Measurements from ENCODE around the gene HOXA13.
A peak's percentile ranks its signal among the peaks of the same experiment; 100 is the strongest.

The HOXA13 gene

DNA sequence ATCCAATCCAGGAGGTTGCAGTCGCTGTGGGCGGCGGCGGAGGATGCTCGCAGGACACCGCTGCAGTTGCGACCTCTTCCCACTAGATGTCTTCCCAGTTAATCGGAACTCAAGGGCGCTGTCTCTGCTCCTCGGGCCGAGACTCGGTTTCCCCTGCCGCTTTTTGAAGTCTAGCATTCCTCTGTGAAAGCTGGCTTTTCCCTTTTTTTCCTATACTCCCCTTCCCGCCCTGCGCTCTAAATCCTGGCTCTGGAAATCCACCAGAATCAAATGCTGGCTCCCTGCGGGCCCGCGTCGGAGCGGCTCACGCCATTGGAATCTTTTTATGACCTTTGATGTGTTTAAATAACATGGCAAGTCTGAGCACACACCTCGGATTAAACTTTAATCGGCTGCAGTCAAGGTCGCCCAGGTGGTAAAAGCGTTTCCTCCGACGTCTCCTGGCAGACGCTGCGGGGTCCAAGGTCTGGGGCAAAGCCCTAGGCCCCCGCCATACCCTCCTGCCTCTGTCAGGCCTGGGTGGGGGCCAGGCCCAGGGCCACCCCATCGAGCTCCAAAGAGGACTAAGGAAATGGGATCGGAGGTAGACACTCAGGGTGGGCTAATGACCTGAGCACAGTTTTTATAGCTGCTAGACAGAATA is 10.7 kb upstream of the HOXA13 start:
- peak; percentile 25 for DNase-seq (ENCODE audit: low read depth)
- H3K4me3 ChIP-seq (ENCODE audit: low read length): peak overlapping the region; percentile 30
- TF ChIP-seq CTCF (conservative IDR thresholded peaks at IDR 0.05; ENCODE audit: low read length): peak; percentile 79

GRCh38 chr7:27209933-27210440 is 10.1 kb upstream of the HOXA13 start:
- no peak for DNase-seq (ENCODE audit: low read depth)
- no peak for TF ChIP-seq CTCF (conservative IDR thresholded peaks at IDR 0.05; ENCODE audit: low read length)
- no peak overlapping the region for H3K4me3 ChIP-seq (ENCODE audit: low read length)

DNA sequence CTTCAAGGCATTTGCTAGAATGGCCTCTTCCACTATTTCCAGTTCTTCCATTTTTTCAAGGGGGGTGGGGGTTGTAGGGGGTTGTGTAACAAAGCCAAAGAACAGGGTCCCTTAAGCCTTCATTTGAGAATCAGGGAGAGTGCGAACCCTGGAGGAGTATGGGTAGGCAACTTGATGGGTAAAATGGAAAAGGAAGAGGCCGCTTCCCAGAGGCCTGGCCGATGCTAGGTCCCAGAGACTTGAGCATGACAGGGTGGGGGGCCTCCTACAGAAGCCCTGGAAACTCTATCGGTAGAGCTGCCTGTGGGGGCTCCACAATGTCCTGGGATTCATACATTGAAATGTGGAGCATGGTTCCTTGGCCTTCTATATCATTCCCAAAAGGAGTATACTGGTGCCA is 9.1 kb upstream of the HOXA13 start:
- H3K4me3 ChIP-seq (ENCODE audit: low read length): no peak overlapping the region
- TF ChIP-seq CTCF (conservative IDR thresholded peaks at IDR 0.05; ENCODE audit: low read length): no peak
- no peak for DNase-seq (ENCODE audit: low read depth)

DNA sequence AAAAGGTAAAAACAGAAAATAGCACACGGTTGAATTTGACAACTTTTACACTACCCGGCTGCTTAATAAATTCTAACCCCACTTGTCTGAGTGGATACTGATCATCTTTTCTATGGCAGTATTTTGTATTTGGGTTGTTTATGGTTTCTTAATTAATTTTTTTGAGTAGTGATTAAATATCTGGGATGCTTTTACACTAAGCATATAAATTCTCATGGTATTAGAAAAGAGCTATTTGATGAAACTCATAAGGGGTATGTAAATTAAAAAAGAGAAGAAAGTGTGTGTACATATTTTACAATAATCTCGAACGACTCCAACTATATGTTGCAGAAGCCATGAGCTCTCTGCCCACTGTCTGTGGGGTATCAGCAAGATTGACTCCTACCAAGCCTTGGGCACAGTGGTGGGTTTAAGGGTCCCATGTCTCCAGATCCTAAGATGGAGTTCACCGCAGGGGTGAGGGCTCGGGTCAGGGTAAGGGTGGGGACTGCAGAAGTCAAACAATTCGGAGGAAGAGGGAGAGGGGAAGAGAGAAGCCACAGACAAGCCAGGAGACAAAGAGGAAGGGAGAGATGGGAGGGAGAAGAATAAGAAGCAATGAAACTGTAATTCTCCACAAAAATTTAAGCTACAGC is 7.6 kb upstream of the HOXA13 start:
- DNase-seq (ENCODE audit: low read depth): no peak
- no peak overlapping the region for H3K4me3 ChIP-seq (ENCODE audit: low read length)
- TF ChIP-seq CTCF (conservative IDR thresholded peaks at IDR 0.05; ENCODE audit: low read length): no peak

GRCh38 chr7:27205325-27206280 is 5.7 kb upstream of the HOXA13 start:
- TF ChIP-seq CTCF (conservative IDR thresholded peaks at IDR 0.05; ENCODE audit: low read length): no peak
- no peak for DNase-seq (ENCODE audit: low read depth)
- H3K4me3 ChIP-seq (ENCODE audit: low read length): peak overlapping the region; percentile 44

DNA sequence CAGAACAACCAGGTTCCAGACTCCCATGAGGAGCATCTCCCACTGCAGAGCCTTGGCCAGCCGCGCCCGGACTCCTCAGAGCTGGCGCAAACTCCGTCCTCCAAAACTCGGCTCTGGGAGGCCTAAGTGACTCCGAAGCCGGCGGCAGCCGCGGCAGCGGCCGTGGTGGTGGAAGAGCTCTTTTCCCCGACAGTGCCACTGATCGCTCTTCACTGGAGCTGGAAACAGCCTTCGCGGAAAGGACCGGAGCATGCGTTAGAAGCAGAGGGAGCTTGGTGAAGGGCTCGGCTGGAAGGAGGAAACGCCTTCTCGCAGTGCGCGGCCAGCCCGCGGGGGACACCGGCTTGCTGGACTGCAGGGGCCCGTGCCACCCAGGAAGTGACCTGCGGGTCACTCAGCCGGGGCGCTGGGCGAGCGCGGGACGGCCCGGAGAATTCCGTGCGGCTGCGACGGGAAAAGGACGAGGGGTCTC is 5.0 kb upstream of the HOXA13 start:
- TF ChIP-seq CTCF (conservative IDR thresholded peaks at IDR 0.05; ENCODE audit: low read length): no peak
- DNase-seq (ENCODE audit: low read depth): peak; percentile 31
- H3K4me3 ChIP-seq (ENCODE audit: low read length): peak overlapping the region; percentile 44
